ENCODE data around the gene CREB5.

The CREB5 gene

GRCh38 chr7:28531291-28531690, 119.0 kb downstream of the CREB5 start:
- Histone ChIP-seq H3K9ac (ENCODE audit: low read length) (no peak overlapping the region), H3K27me3 (ENCODE audit: control insufficient read depth, insufficient read depth, low read length) (peaks cover 5% of the 10 kb centered on the region), H3K4me3 (ENCODE audit: low read length) (no peak overlapping the region), H3K4me1 (ENCODE audit: control insufficient read depth, insufficient read depth, low read length) (peaks cover 12% of the 10 kb centered on the region), H3K9me3 (ENCODE audit: control insufficient read depth, low read length) (no peaks in the 10 kb centered on the region), H3K36me3 (ENCODE audit: control insufficient read depth, insufficient read depth, low read length) (no peaks in the 10 kb centered on the region)

GRCh38 chr7:28532181-28532580, 119.9 kb downstream of the CREB5 start:
- Histone ChIP-seq H3K9ac (ENCODE audit: low read length) (no peak overlapping the region), H3K4me3 (ENCODE audit: low read length) (no peak overlapping the region), H3K4me1 (ENCODE audit: control insufficient read depth, insufficient read depth, low read length) (peaks cover 12% of the 10 kb centered on the region), H3K9me3 (ENCODE audit: control insufficient read depth, low read length) (no peaks in the 10 kb centered on the region), H3K27me3 (ENCODE audit: control insufficient read depth, insufficient read depth, low read length) (peaks cover 5% of the 10 kb centered on the region), H3K36me3 (ENCODE audit: control insufficient read depth, insufficient read depth, low read length) (no peaks in the 10 kb centered on the region)

GRCh38 chr7:28533267-28533666, 120.9 kb downstream of the CREB5 start:
- no peaks in the 10 kb centered on the region for H3K9me3 ChIP-seq (ENCODE audit: control insufficient read depth, low read length)
- H3K27me3 ChIP-seq (ENCODE audit: control insufficient read depth, insufficient read depth, low read length): peaks cover 5% of the 10 kb centered on the region
- no peak overlapping the region for H3K4me3 ChIP-seq (ENCODE audit: low read length)
- no peak overlapping the region for H3K9ac ChIP-seq (ENCODE audit: low read length)
- H3K4me1 ChIP-seq (ENCODE audit: control insufficient read depth, insufficient read depth, low read length): peaks cover 12% of the 10 kb centered on the region
- H3K36me3 ChIP-seq (ENCODE audit: control insufficient read depth, insufficient read depth, low read length): no peaks in the 10 kb centered on the region

- Histone ChIP-seq H3K4me3 (ENCODE audit: low read length) (no peak overlapping the region), H3K4me1 (ENCODE audit: control insufficient read depth, insufficient read depth, low read length) (peaks cover 12% of the 10 kb centered on the region), H3K9ac (ENCODE audit: low read length) (no peak overlapping the region), H3K9me3 (ENCODE audit: control insufficient read depth, low read length) (no peaks in the 10 kb centered on the region), H3K27me3 (ENCODE audit: control insufficient read depth, insufficient read depth, low read length) (peaks cover 3% of the 10 kb centered on the region), H3K36me3 (ENCODE audit: control insufficient read depth, insufficient read depth, low read length) (no peaks in the 10 kb centered on the region)
These were observed 121.6 kb downstream of the CREB5 start for GRCh38 chr7:28533731-28534531.

DNA sequence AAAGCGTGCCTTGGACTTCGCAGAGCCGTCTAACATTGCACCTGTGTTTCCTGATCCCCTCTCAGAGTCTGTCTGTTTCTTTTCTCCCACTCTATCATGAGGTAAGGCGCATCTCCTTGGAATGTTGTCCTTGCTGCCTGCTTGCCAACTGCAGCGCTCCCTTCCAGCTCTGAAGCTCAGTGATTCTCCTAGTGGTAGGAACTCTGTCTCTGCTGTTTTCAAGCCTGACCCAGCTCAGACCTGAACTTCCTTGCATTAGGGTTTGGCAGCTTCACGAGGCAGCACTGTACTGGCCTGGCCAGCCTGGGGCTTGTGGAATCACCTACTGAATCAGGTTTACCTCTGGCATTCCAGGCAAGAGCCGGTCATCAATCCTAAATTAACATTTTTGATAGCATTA, 123.9 kb downstream of the CREB5 start:
- Histone ChIP-seq H3K36me3 (ENCODE audit: control insufficient read depth, insufficient read depth, low read length) (no peaks in the 10 kb centered on the region), H3K9ac (ENCODE audit: low read length) (no peak overlapping the region), H3K4me3 (ENCODE audit: low read length) (no peak overlapping the region), H3K9me3 (ENCODE audit: control insufficient read depth, low read length) (no peaks in the 10 kb centered on the region), H3K4me1 (ENCODE audit: control insufficient read depth, insufficient read depth, low read length) (no peaks in the 10 kb centered on the region), H3K27me3 (ENCODE audit: control insufficient read depth, insufficient read depth, low read length) (no peaks in the 10 kb centered on the region)

GRCh38 chr7:28539289-28539981, 127.1 kb downstream of the CREB5 start:
- H3K36me3 ChIP-seq (ENCODE audit: control insufficient read depth, insufficient read depth, low read length): no peaks in the 10 kb centered on the region

DNA sequence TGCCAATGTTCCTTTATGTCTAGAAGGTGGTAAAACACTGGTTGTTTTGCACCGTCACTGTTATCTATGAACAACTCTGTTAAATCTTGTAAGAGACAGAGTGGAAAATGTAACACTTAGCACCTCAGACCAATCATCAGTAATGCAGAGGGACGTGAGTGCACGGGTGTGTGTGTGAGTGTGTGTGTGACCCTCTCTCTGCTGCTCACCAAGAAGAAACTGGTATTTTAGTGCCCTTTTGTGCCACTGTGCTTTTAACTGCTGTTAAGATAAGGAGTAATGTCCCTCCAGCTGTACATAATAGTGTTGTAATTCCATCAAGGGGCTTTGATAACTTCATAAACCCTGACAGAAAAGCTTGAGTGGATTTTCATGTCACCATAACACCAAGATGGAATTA, 130.1 kb downstream of the CREB5 start:
- H3K4me3 ChIP-seq (ENCODE audit: low read length): no peak overlapping the region
- H3K36me3 ChIP-seq (ENCODE audit: control insufficient read depth, insufficient read depth, low read length): no peaks in the 10 kb centered on the region
- no peak overlapping the region for H3K9ac ChIP-seq (ENCODE audit: low read length)
- H3K27me3 ChIP-seq (ENCODE audit: control insufficient read depth, insufficient read depth, low read length): peaks cover 6% of the 10 kb centered on the region
- H3K4me1 ChIP-seq (ENCODE audit: control insufficient read depth, insufficient read depth, low read length): no peaks in the 10 kb centered on the region
- H3K9me3 ChIP-seq (ENCODE audit: control insufficient read depth, low read length): no peaks in the 10 kb centered on the region

More at GRCh38 chr7:28539289-28539981, 127.1 kb downstream of the CREB5 start:
- no peak overlapping the region for H3K9ac ChIP-seq (ENCODE audit: low read length)
- no peaks in the 10 kb centered on the region for H3K4me1 ChIP-seq (ENCODE audit: control insufficient read depth, insufficient read depth, low read length)
- H3K4me3 ChIP-seq (ENCODE audit: low read length): no peak overlapping the region
- no peaks in the 10 kb centered on the region for H3K9me3 ChIP-seq (ENCODE audit: control insufficient read depth, low read length)
- H3K27me3 ChIP-seq (ENCODE audit: control insufficient read depth, insufficient read depth, low read length): peaks cover 6% of the 10 kb centered on the region

GRCh38 chr7:28544453-28545117, 132.3 kb downstream of the CREB5 start:
- H3K9me3 ChIP-seq (ENCODE audit: control insufficient read depth, low read length): no peaks in the 10 kb centered on the region
- H3K4me3 ChIP-seq (ENCODE audit: low read length): no peak overlapping the region
- H3K9ac ChIP-seq (ENCODE audit: low read length): no peak overlapping the region
- peaks cover 6% of the 10 kb centered on the region for H3K27me3 ChIP-seq (ENCODE audit: control insufficient read depth, insufficient read depth, low read length)
- H3K36me3 ChIP-seq (ENCODE audit: control insufficient read depth, insufficient read depth, low read length): no peaks in the 10 kb centered on the region
- no peaks in the 10 kb centered on the region for H3K4me1 ChIP-seq (ENCODE audit: control insufficient read depth, insufficient read depth, low read length)

DNA sequence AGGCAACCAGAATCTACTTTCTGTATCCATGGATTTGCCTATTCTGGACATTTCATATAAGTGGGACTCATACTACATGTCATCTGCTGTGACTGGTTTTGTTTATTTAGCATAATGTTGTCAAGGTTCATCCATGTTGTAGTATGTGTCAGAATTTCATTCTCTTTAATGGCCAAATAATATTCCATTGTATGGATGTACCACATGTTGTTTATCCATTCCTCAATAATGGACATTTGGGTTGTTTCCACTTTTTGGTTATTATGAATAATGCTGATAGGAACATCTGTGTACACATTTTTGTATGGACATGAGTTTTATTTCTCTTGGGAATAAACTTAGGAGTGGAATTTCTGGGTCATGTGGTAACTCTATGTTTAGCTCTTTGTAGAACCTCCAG, 133.7 kb downstream of the CREB5 start:
- H3K4me1 ChIP-seq (ENCODE audit: control insufficient read depth, insufficient read depth, low read length): no peaks in the 10 kb centered on the region
- H3K36me3 ChIP-seq (ENCODE audit: control insufficient read depth, insufficient read depth, low read length): no peaks in the 10 kb centered on the region
- H3K9ac ChIP-seq (ENCODE audit: low read length): no peak overlapping the region
- H3K9me3 ChIP-seq (ENCODE audit: control insufficient read depth, low read length): no peaks in the 10 kb centered on the region
- peaks cover 6% of the 10 kb centered on the region for H3K27me3 ChIP-seq (ENCODE audit: control insufficient read depth, insufficient read depth, low read length)
- no peak overlapping the region for H3K4me3 ChIP-seq (ENCODE audit: low read length)

DNA sequence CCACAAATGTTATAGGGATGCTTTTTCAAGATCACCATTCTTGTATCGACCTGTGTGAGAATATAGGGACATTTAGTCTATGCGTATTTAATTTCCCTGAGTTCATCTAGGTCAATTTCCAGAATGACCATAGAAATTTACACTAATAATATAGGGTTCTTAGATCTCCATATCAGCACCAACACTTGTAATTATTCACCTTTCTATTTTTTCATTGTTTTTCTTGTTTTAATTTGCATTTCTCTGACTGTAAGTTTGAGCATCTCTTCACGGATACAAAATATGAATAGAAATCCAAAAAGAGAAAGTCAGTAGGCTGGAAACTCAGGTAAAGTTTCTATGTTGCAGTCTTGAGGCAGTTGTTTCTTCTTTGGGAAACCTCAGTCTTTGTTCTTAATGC, 134.8 kb downstream of the CREB5 start:
- no peak overlapping the region for H3K4me3 ChIP-seq (ENCODE audit: low read length)
- no peaks in the 10 kb centered on the region for H3K4me1 ChIP-seq (ENCODE audit: control insufficient read depth, insufficient read depth, low read length)
- H3K36me3 ChIP-seq (ENCODE audit: control insufficient read depth, insufficient read depth, low read length): no peaks in the 10 kb centered on the region

GRCh38 chr7:28548416-28548815, 136.1 kb downstream of the CREB5 start:
- Histone ChIP-seq H3K36me3 (ENCODE audit: control insufficient read depth, insufficient read depth, low read length) (no peaks in the 10 kb centered on the region), H3K4me3 (ENCODE audit: low read length) (no peak overlapping the region), H3K9me3 (ENCODE audit: control insufficient read depth, low read length) (no peaks in the 10 kb centered on the region), H3K4me1 (ENCODE audit: control insufficient read depth, insufficient read depth, low read length) (no peaks in the 10 kb centered on the region), H3K9ac (ENCODE audit: low read length) (no peak overlapping the region), H3K27me3 (ENCODE audit: control insufficient read depth, insufficient read depth, low read length) (no peaks in the 10 kb centered on the region)

More for the DNA sequence above, 134.8 kb downstream of the CREB5 start:
- H3K9ac ChIP-seq (ENCODE audit: low read length): no peak overlapping the region
- no peaks in the 10 kb centered on the region for H3K9me3 ChIP-seq (ENCODE audit: control insufficient read depth, low read length)
- peaks cover 4% of the 10 kb centered on the region for H3K27me3 ChIP-seq (ENCODE audit: control insufficient read depth, insufficient read depth, low read length)

- Histone ChIP-seq H3K27me3 (ENCODE audit: control insufficient read depth, insufficient read depth, low read length) (no peaks in the 10 kb centered on the region), H3K4me3 (ENCODE audit: low read length) (no peak overlapping the region), H3K4me1 (ENCODE audit: control insufficient read depth, insufficient read depth, low read length) (no peaks in the 10 kb centered on the region), H3K9me3 (ENCODE audit: control insufficient read depth, low read length) (no peaks in the 10 kb centered on the region), H3K9ac (ENCODE audit: low read length) (no peak overlapping the region), H3K36me3 (ENCODE audit: control insufficient read depth, insufficient read depth, low read length) (no peaks in the 10 kb centered on the region)
These were observed 137.7 kb downstream of the CREB5 start for GRCh38 chr7:28549998-28550397.

All from mucosa of stomach (tissue), 1 donor.